HepG2 (cell line): ENCODE measurements around the gene CHRNB2. TPM values are rescaled to one million over a fixed set of nuclear protein-coding genes. Genes with fewer than 3 reads are reported as not detected.

Experiments used
- ERF ChIP-seq: IDR thresholded peaks from 2 replicates; pipeline ENCODE4 v1.6.1; 2018; ENCODE audit warnings: missing biosample characterization, missing genetic modification reagents
- ESRRA ChIP-seq: sonication (generic); formaldehyde crosslinking; IDR thresholded peaks from 2 replicates; pipeline ENCODE4 v1.5.1; 2020; ENCODE audit warnings: mild to moderate bottlenecking, low read depth, missing genetic modification reagents
- FOXK1 ChIP-seq: sonication (generic); formaldehyde crosslinking; IDR thresholded peaks from 2 replicates; pipeline ENCODE4 v1.4.0; 2020; ENCODE audit warnings: low read depth, missing genetic modification reagents, borderline replicate concordance
- HNRNPK ChIP-seq: fragments of 200-400 bp; formaldehyde crosslinking; IDR thresholded peaks from 2 replicates; pipeline ENCODE4 v1.6.1; 2018; ENCODE audit warnings: low read length, low read depth, moderate library complexity, mild to moderate bottlenecking; ENCODE audit not compliant: poor library complexity, severe bottlenecking
- HNRNPLL ChIP-seq: fragments of 200-400 bp; formaldehyde crosslinking; IDR thresholded peaks from 2 replicates; pipeline ENCODE4 v1.6.1; 2017; ENCODE audit warnings: mild to moderate bottlenecking, low read depth, low read length; ENCODE audit not compliant: poor library complexity, severe bottlenecking
- JUNB ChIP-seq: sonication (generic); formaldehyde crosslinking; IDR thresholded peaks from 2 replicates; pipeline ENCODE4 v1.8.0; 2022; ENCODE audit warnings: missing genetic modification reagents, mild to moderate bottlenecking, borderline replicate concordance
- KLF12 ChIP-seq: sonication (generic); formaldehyde crosslinking; IDR thresholded peaks from 2 replicates; pipeline ENCODE4 v1.4.0; 2020; ENCODE audit warnings: missing genetic modification reagents, borderline replicate concordance
- MEF2D ChIP-seq: sonication (generic); formaldehyde crosslinking; IDR thresholded peaks from 2 replicates; pipeline ENCODE4 v1.5.1; 2020; ENCODE audit warnings: mild to moderate bottlenecking, missing genetic modification reagents
- NCOA1 ChIP-seq: sonication (generic); formaldehyde crosslinking; IDR thresholded peaks from 2 replicates; pipeline ENCODE4 v1.9.0; 2021; ENCODE audit warnings: missing genetic modification reagents
- POLR2AphosphoS5 ChIP-seq: IDR thresholded peaks from 2 replicates; pipeline ENCODE4 v1.6.1; 2012; ENCODE audit warnings: low read depth, low read length
- RCOR2 ChIP-seq: IDR thresholded peaks from 2 replicates; pipeline ENCODE4 v1.6.1; 2016; ENCODE audit warnings: missing biosample characterization, missing genetic modification reagents
- TCF7L2 ChIP-seq: IDR thresholded peaks from 2 replicates; pipeline ENCODE4 v1.6.1; 2011; ENCODE audit warnings: mild to moderate bottlenecking, low read depth, low read length, moderate library complexity
- ZNF329 ChIP-seq: sonication (generic); formaldehyde crosslinking; IDR thresholded peaks from 2 replicates; pipeline ENCODE4 v1.9.0; 2021; ENCODE audit warnings: low read depth, mild to moderate bottlenecking, missing genetic modification reagents
- ZNF644 ChIP-seq: IDR thresholded peaks from 2 replicates; pipeline ENCODE4 v1.6.1; 2016; ENCODE audit warnings: low read depth
- ZNF652 ChIP-seq: IDR thresholded peaks from 2 replicates; pipeline ENCODE4 v1.6.1; 2016; ENCODE audit warnings: low read depth, borderline replicate concordance
- polyA plus RNA-seq, 8 experiments: library from polyadenylated mRNA; depleted of rRNA in 3 of 8; stranded (reverse) in 7 of 8; unstranded in 1 of 8; fragments of >200 nt; fragmentation: Illumina TruSeq in 4 of 8; extraction: Trizol in 4 of 8; gene quantifications; 2 replicates each; pipeline versions ENCODE4 v1.2.1 to v1.2.3, GENCODE V29; 2011 to 2016; ENCODE audit warnings: low read depth in 4 of 8, missing spikeins in 1 of 8, mixed read lengths in 1 of 8; ENCODE audit not compliant: insufficient read depth in 1 of 8
- total RNA-seq, 5 experiments: library from RNA; depleted of rRNA; stranded (reverse); fragments of >200 nt; fragmentation: Illumina TruSeq; extraction: Trizol; gene quantifications; 2 replicates each; pipeline ENCODE4 v1.2.3, GENCODE V29; 2016; ENCODE audit warnings: low read depth in 1 of 5
- TF ChIP-seq, protein P1 (sequence below): sonication (generic); formaldehyde crosslinking; IDR thresholded peaks from 2 replicates; pipeline ENCODE4 v1.9.0; 2021; ENCODE audit warnings: mild to moderate bottlenecking, missing genetic modification reagents
- TF ChIP-seq, protein P2 (sequence below): sonication (generic); formaldehyde crosslinking; IDR thresholded peaks from 2 replicates; pipeline ENCODE4 v1.4.0; 2020; ENCODE audit warnings: mild to moderate bottlenecking, missing genetic modification reagents
- TF ChIP-seq, protein P3 (sequence below): sonication (generic); formaldehyde crosslinking; IDR thresholded peaks from 2 replicates; pipeline ENCODE4 v1.4.0; 2020; ENCODE audit warnings: missing genetic modification reagents
- TF ChIP-seq, protein P4 (sequence below): sonication (generic); formaldehyde crosslinking; IDR thresholded peaks from 2 replicates; pipeline ENCODE4 v1.5.0; 2020; ENCODE audit warnings: missing genetic modification reagents

CHRNB2 gene
- total and polyA plus RNA-seq, 2 of the 13 experiments (the other 11 are each of a cell fraction or from before 2014, with no cell fraction given) = 0.03 to 0.07 TPM

DNA sequence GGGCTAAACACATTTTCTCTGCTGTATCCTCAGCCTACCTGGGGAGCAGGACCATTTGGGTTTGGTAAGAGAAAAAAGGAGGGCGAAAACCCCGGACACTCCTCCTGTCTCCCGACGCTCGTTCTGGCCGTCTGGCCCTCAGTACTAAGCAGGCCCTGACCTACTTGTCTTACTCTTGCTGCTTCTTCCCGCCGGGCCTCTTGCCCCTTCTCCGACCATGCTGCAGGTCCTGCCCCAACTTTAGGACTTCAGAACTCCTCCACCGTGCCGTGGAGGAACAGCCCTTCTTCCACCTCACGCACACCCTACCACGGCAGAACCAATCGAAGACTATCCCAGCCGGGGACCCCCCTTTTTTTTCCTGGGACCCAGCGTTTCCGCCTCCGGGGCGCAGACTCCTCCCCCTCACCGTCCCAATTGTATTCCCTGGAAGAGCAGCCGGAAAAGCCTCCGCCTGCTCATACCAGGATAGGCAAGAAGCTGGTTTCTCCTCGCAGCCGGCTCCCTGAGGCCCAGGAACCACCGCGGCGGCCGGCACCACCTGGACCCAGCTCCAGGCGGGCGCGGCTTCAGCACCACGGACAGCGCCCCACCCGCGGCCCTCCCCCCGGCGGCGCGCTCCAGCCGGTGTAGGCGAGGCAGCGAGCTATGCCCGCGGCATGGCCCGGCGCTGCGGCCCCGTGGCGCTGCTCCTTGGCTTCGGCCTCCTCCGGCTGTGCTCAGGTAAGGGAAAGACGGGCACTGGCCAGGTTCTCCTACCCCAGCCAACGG lies at the start of gene CHRNB2 (continued):
- TF ChIP-seq, protein P1, sequence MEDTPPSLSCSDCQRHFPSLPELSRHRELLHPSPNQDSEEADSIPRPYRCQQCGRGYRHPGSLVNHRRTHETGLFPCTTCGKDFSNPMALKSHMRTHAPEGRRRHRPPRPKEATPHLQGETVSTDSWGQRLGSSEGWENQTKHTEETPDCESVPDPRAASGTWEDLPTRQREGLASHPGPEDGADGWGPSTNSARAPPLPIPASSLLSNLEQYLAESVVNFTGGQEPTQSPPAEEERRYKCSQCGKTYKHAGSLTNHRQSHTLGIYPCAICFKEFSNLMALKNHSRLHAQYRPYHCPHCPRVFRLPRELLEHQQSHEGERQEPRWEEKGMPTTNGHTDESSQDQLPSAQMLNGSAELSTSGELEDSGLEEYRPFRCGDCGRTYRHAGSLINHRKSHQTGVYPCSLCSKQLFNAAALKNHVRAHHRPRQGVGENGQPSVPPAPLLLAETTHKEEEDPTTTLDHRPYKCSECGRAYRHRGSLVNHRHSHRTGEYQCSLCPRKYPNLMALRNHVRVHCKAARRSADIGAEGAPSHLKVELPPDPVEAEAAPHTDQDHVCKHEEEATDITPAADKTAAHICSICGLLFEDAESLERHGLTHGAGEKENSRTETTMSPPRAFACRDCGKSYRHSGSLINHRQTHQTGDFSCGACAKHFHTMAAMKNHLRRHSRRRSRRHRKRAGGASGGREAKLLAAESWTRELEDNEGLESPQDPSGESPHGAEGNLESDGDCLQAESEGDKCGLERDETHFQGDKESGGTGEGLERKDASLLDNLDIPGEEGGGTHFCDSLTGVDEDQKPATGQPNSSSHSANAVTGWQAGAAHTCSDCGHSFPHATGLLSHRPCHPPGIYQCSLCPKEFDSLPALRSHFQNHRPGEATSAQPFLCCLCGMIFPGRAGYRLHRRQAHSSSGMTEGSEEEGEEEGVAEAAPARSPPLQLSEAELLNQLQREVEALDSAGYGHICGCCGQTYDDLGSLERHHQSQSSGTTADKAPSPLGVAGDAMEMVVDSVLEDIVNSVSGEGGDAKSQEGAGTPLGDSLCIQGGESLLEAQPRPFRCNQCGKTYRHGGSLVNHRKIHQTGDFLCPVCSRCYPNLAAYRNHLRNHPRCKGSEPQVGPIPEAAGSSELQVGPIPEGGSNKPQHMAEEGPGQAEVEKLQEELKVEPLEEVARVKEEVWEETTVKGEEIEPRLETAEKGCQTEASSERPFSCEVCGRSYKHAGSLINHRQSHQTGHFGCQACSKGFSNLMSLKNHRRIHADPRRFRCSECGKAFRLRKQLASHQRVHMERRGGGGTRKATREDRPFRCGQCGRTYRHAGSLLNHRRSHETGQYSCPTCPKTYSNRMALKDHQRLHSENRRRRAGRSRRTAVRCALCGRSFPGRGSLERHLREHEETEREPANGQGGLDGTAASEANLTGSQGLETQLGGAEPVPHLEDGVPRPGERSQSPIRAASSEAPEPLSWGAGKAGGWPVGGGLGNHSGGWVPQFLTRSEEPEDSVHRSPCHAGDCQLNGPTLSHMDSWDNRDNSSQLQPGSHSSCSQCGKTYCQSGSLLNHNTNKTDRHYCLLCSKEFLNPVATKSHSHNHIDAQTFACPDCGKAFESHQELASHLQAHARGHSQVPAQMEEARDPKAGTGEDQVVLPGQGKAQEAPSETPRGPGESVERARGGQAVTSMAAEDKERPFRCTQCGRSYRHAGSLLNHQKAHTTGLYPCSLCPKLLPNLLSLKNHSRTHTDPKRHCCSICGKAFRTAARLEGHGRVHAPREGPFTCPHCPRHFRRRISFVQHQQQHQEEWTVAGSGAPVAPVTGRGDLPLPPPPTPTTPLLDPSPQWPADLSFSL (CRISPR knock-in tag) = 0 out of 2 replicates have a peak, but pooled peaks have one; percentile 32
- TF ChIP-seq MEF2D (CRISPR knock-in tag) = 0 out of 2 replicates have a peak, but pooled peaks have one; percentile 57
- peak; percentile 68 for TF ChIP-seq ESRRA (CRISPR knock-in tag)
- no peak for TF ChIP-seq RCOR2 (CRISPR knock-in tag)
- no peak for TF ChIP-seq NCOA1 (CRISPR knock-in tag)
- TF ChIP-seq, protein P2, sequence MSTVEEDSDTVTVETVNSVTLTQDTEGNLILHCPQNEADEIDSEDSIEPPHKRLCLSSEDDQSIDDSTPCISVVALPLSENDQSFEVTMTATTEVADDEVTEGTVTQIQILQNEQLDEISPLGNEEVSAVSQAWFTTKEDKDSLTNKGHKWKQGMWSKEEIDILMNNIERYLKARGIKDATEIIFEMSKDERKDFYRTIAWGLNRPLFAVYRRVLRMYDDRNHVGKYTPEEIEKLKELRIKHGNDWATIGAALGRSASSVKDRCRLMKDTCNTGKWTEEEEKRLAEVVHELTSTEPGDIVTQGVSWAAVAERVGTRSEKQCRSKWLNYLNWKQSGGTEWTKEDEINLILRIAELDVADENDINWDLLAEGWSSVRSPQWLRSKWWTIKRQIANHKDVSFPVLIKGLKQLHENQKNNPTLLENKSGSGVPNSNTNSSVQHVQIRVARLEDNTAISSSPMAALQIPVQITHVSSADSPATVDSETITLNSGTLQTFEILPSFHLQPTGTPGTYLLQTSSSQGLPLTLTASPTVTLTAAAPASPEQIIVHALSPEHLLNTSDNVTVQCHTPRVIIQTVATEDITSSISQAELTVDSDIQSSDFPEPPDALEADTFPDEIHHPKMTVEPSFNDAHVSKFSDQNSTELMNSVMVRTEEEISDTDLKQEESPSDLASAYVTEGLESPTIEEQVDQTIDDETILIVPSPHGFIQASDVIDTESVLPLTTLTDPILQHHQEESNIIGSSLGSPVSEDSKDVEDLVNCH (CRISPR knock-in tag) = no peak
- TF ChIP-seq ZNF652 = no peak
- peak; percentile 50; the same call in 1 of the 2 replicates for TF ChIP-seq JUNB
- peak; percentile 94 for TF ChIP-seq ZNF329
- TF ChIP-seq, protein P3, sequence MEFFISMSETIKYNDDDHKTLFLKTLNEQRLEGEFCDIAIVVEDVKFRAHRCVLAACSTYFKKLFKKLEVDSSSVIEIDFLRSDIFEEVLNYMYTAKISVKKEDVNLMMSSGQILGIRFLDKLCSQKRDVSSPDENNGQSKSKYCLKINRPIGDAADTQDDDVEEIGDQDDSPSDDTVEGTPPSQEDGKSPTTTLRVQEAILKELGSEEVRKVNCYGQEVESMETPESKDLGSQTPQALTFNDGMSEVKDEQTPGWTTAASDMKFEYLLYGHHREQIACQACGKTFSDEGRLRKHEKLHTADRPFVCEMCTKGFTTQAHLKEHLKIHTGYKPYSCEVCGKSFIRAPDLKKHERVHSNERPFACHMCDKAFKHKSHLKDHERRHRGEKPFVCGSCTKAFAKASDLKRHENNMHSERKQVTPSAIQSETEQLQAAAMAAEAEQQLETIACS (CRISPR knock-in tag) = peak; percentile 75
- TF ChIP-seq HNRNPK = no peak
- no peak for TF ChIP-seq POLR2AphosphoS5
- TF ChIP-seq TCF7L2 = no peak
- TF ChIP-seq, protein P4, sequence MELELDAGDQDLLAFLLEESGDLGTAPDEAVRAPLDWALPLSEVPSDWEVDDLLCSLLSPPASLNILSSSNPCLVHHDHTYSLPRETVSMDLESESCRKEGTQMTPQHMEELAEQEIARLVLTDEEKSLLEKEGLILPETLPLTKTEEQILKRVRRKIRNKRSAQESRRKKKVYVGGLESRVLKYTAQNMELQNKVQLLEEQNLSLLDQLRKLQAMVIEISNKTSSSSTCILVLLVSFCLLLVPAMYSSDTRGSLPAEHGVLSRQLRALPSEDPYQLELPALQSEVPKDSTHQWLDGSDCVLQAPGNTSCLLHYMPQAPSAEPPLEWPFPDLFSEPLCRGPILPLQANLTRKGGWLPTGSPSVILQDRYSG (CRISPR knock-in tag) = peak; percentile 95
- peak; percentile 62; the same call in 1 of the 2 replicates for TF ChIP-seq FOXK1 (CRISPR knock-in tag)
- TF ChIP-seq HNRNPLL = peak; percentile 40
- TF ChIP-seq ZNF644 (CRISPR knock-in tag) = peak; percentile 62; the same call in 1 of the 2 replicates
- TF ChIP-seq KLF12 (CRISPR knock-in tag) = peak; percentile 88
- TF ChIP-seq ERF = peak; percentile 99
